Left ventricle myocardium inferior (tissue), 1 donor: ENCODE data around the gene RPL10A. TPM values are rescaled to one million over a fixed set of nuclear protein-coding genes. Genes with fewer than 3 reads are reported as not detected.

Experiments
- DNase-seq: peaks from one replicate; pipeline ENCODE4 v3.0.0-alpha.2; 2020
- H3K27ac ChIP-seq: fragments of 200-600 bp; replicated peaks from 2 replicates; pipeline ENCODE4 v1.8.0; 2021
- H3K27me3 ChIP-seq: fragments of 200-600 bp; 2 replicates; pipeline ENCODE4 v1.8.0; 2021; ENCODE audit warnings: low read depth
- H3K36me3 ChIP-seq: fragments of 200-600 bp; 2 replicates; pipeline ENCODE4 v1.8.0; 2021
- H3K4me1 ChIP-seq: fragments of 200-600 bp; 2 replicates; pipeline ENCODE4 v1.8.0; 2021
- H3K4me3 ChIP-seq: fragments of 200-600 bp; 2 replicates; pipeline ENCODE4 v1.8.0; 2021; ENCODE audit warnings: mild to moderate bottlenecking, moderate library complexity
- H3K9me3 ChIP-seq: fragments of 200-600 bp; replicated peaks from 2 replicates; pipeline ENCODE4 v1.8.0; 2021
- CTCF ChIP-seq: fragments of 200-600 bp; IDR thresholded peaks from 2 replicates; pipeline ENCODE4 v1.8.0; 2021; ENCODE audit warnings: antibody characterized with exemption, mild to moderate bottlenecking, borderline replicate concordance
- intact Hi-C: fragments of 100-400 bp; cut with micrococcal nuclease; formaldehyde crosslinking; loops from one replicate; pipeline ENCODE4 v1.11.0; 2022
- total RNA-seq: library from RNA; stranded (reverse); fragmentation: NEBNext Ultra II Directional; extraction: Animal tissue kit (Norgen Biotek cat#: 25700); gene quantifications from one replicate; pipeline ENCODE4 v1.2.1, GENCODE V29; 2021
- donor health status: DM: no; HTN: yes; CAD: no; lungs with severe emphysema.

Gene RPL10A
- total RNA-seq, 1 donor from 2014 or later, result 552 TPM

GRCh38 chr6:35486005-35486925 is 18.1 kb downstream of the RPL10A start:
- H3K36me3 ChIP-seq, result peaks cover 7% of the 10 kb centered on the region
- peak; percentile 36 for DNase-seq
- intact Hi-C loops, result no loop called here
- no peaks in the 10 kb centered on the region for H3K27me3 ChIP-seq
- peaks cover 70% of the 10 kb centered on the region for H3K4me1 ChIP-seq
- TF ChIP-seq CTCF, result no peak
- H3K9me3 ChIP-seq, result no peaks in the 10 kb centered on the region
- peak overlapping the region; percentile 76 for H3K27ac ChIP-seq
- peak overlapping the region; percentile 54 for H3K4me3 ChIP-seq

- Histone ChIP-seq H3K27ac (peak overlapping the region; percentile 87), H3K4me1 (peaks cover 80% of the 10 kb centered on the region), H3K9me3 (no peaks in the 10 kb centered on the region), H3K27me3 (no peaks in the 10 kb centered on the region), H3K36me3 (no peaks in the 10 kb centered on the region), H3K4me3 (no peak overlapping the region)
- peak; percentile 16 for DNase-seq
- no peak for TF ChIP-seq CTCF
- intact Hi-C loops, result no loop called here
Observed at GRCh38 chr6:35487658-35488516, 19.7 kb downstream of the RPL10A start.

- H3K27ac ChIP-seq, result peak overlapping the region; percentile 87
Observed at GRCh38 chr6:35488517-35488862, 20.3 kb downstream of the RPL10A start.

GRCh38 chr6:35489066-35489465 is 20.9 kb downstream of the RPL10A start:
- no peak for DNase-seq
- Histone ChIP-seq H3K4me3 (no peak overlapping the region), H3K9me3 (no peaks in the 10 kb centered on the region), H3K36me3 (no peaks in the 10 kb centered on the region), H3K27me3 (no peaks in the 10 kb centered on the region), H3K4me1 (peaks cover 92% of the 10 kb centered on the region), H3K27ac (peak overlapping the region; percentile 87)
- no peak for TF ChIP-seq CTCF
- intact Hi-C loops, result no loop called here

More at GRCh38 chr6:35488517-35488862, 20.3 kb downstream of the RPL10A start:
- Histone ChIP-seq H3K27me3 (no peaks in the 10 kb centered on the region), H3K36me3 (no peaks in the 10 kb centered on the region), H3K9me3 (no peaks in the 10 kb centered on the region), H3K4me3 (no peak overlapping the region), H3K4me1 (peaks cover 86% of the 10 kb centered on the region)
- no peak for DNase-seq
- intact Hi-C loops, result no loop called here
- no peak for TF ChIP-seq CTCF

- intact Hi-C loops, result no loop called here
- H3K4me1 ChIP-seq, result peaks cover 97% of the 10 kb centered on the region
Observed at GRCh38 chr6:35489995-35490791, 22.0 kb downstream of the RPL10A start.

More at GRCh38 chr6:35489995-35490791, 22.0 kb downstream of the RPL10A start:
- Histone ChIP-seq H3K27ac (peak overlapping the region; percentile 87), H3K4me3 (peak overlapping the region; percentile 54), H3K27me3 (no peaks in the 10 kb centered on the region), H3K9me3 (no peaks in the 10 kb centered on the region), H3K36me3 (no peaks in the 10 kb centered on the region)
- peak; percentile 88 for DNase-seq
- no peak for TF ChIP-seq CTCF
